HG02981 (cell line): Measurements from ENCODE around the gene CDK5RAP3.
"Not testable (repeated sequence)": the region's sequence is repeated elsewhere in the genome, so short reads cannot be mapped to it uniquely, and the experiment has no call there.

Source experiments
- ATAC-seq: cut with Tn5 transposase; IDR thresholded peaks from one replicate; pipeline ENCODE4 v1.9.1; 2021; ENCODE audit warnings: mild to moderate bottlenecking, moderate library complexity; ENCODE audit not compliant: unreplicated experiment

Gene CDK5RAP3

DNA sequence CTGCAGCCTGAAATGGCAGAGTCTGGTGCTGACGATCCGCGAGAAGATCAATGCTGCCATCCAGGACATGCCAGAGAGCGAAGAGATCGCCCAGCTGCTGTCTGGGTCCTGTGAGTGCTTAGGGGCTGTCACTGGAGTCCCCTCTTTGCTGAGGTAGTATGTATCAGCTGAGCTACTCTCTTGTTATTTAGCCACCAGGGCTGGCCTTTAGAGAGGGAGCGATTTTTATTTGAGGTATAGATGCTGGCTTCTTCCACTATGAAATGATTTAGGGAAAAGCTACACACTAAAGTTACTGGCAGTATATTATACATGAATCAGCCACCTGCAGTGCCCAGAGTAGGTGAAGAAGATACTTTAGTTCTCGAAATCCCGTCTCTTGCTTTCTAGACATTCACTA, 2.6 kb downstream of the CDK5RAP3 start:
- no peak for ATAC-seq

DNA sequence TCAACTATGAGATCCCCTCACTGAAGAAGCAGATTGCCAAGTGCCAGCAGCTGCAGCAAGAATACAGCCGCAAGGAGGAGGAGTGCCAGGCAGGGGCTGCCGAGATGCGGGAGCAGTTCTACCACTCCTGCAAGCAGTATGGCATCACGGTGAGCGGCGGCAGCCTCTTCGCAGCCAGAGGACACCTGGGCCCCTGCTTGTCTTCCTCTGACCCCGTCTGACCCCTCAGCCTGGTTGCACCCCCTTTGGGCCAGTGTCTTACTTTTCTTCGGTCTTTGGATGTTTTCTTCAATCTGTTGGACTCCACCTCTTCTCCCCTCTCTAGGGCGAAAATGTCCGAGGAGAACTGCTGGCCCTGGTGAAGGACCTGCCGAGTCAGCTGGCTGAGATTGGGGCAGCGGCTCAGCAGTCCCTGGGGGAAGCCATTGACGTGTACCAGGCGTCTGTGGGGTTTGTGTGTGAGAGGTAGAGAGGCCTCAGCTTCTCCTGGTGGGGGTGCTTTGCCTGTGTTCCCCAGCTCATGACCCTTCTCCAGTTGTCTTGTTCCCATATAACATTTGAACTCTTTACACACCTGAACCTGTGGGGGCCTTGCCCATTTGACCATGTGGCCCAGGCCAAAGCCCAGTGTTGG, 4.4 kb downstream of the CDK5RAP3 start:
- ATAC-seq, result no peak

DNA sequence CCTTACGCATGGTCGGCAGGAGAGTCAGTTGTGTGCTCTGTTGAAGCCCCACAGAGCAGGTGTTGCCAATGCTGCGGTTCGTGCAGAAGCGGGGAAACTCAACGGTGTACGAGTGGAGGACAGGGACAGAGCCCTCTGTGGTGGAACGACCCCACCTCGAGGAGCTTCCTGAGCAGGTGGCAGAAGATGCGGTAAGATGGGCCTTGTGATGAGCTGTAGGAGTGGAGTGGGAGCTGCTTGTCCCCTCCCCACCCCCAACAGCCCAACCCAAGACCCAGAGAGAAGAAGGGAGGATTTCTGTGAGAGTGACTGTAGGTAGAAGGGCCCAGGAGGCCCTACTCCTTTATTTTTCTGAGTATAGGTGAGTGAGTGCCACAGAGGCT, 4.9 kb downstream of the CDK5RAP3 start:
- ATAC-seq, result no peak

DNA sequence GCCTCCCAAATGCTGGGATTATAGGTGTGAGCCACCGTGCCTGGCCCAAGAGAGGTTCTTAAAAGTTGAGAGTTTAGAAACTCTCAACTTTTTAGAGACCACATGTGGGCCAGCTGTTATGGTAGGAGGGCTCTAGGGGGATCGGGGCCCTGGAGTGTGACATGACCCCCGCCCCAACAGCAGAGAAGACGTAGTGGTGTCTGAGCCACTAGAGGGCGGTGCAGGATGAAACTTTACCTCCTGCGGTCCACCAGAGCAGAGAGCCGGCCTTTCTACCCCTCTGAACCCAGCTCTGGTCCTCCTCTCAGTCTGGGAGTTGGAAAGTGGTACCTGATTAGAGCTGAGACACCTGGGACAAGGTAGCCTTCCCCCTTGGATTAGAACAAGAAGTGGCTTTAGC, 7.4 kb downstream of the CDK5RAP3 start:
- no peak for ATAC-seq

DNA sequence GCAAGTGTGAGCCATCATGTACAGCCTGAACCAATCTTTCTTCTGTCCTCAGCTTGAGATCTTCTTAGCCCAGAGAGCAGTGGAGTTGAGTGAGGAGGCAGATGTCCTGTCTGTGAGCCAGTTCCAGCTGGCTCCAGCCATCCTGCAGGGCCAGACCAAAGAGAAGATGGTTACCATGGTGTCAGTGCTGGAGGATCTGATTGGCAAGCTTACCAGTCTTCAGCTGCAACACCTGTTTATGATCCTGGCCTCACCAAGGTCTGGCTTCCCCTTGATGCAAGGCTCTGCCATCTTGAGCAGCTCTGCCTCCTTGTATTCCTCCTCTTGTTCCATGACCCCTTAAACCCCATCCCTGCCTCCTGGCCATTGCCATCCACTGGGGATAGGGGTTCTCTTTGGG, 9.6 kb downstream of the CDK5RAP3 start:
- no peak for ATAC-seq

- ATAC-seq, result no peak
Measured at GRCh38 chr17:47981462-47981861, 10.5 kb downstream of the CDK5RAP3 start.

- ATAC-seq, result no peak
Measured at GRCh38 chr17:47982091-47982617, 11.2 kb downstream of the CDK5RAP3 start.

DNA sequence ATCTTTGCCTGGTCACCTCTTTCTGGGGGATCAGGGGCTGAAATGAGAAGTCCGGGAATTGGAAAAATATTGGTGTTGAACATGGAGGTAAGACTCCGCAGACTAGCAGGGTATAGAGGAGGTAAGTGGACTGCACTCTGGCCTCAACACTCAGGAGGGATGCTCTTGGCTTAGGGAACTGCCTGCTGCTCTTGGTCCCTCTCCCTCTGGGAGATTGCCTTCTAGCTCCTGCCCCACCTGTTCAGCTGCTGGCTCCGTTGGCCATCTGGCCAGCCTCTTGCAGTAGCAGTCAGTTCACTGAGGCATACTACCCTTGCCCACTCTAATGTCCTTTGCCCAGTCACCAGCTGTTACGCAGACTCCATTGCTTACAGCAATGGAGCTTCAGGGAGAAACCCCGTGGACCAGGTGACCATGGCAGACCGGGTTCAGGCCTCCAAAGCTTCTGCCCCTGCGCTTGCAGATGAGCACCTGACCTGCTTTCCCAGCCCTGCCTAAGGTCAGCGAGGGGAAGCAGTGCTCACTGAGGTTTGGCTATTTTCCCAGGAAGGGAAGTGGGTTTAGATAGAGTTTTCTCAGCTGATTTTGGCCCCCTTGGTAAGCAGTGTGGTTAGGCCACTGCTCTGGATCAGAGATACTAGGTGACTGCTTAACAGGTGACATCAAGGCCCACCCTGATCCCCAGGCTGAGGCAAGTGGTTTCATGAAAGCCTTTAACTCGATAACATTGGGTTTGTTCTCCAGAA, 11.9 kb downstream of the CDK5RAP3 start:
- ATAC-seq, result no peak

- no peak for ATAC-seq
Measured at GRCh38 chr17:47983492-47984223, 12.7 kb downstream of the CDK5RAP3 start.

DNA sequence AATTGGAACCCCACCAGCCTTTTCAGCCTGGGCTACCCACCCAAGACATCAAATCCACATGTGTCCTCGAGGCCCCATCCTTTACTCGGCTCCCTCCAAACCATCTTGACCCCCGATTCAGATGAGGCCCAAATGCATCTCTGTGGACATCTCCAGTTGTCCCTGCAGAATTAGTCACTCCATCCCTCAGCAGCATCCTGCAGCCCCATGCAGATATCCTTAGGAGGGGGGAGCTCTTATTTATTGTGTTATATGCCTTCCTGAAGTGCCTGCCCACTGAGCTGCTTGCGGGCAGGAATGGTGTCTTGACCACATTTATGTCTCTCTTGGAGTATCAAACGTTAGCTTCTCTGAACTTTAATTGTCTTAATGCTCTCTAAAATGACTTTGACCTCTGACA, 15.6 kb downstream of the CDK5RAP3 start:
- no peak for ATAC-seq

GRCh38 chr17:47987240-47987835, 16.4 kb downstream of the CDK5RAP3 start:
- ATAC-seq, result no peak

DNA sequence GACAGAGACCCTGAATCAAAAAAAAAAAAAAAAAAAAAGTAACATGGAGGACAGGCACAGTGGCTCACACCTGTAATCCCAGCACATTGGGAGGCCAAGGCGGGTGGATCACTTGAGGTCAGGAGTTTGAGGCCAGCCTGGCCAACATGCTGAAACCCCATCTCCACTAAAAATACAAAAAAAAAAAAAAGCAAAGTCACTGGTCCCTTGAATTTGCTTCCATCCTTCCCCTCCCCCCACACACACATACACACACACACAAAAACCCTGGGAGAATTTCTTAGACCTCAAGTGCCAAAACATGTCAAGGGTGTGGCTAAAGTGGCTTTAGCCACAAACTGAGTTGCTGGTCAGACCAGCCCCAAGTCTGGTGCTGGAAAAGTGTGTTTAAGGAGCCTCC, 17.5 kb downstream of the CDK5RAP3 start:
- not testable (repeated sequence) for ATAC-seq

GRCh38 chr17:47989159-47989558, 18.2 kb downstream of the CDK5RAP3 start:
- ATAC-seq, result no peak

DNA sequence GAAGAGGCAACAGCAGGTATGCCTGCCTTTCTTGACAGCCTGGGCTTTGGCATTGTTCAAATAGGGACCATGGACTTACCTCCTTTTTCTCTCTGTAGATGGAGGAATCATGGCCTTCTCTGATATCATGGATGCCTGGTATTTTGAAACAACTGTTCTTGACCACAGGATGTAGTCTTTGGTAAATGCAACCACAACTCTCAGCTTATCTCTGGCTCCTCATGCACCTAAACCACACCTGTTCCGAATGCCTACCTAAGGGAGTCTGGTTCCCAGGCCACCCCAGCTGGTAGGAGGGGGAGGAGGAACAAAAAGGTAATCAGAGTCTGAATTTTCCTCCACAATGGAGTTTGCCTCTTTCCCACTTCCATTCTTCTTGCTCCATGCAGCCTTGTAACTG, 18.8 kb downstream of the CDK5RAP3 start:
- no peak for ATAC-seq

DNA sequence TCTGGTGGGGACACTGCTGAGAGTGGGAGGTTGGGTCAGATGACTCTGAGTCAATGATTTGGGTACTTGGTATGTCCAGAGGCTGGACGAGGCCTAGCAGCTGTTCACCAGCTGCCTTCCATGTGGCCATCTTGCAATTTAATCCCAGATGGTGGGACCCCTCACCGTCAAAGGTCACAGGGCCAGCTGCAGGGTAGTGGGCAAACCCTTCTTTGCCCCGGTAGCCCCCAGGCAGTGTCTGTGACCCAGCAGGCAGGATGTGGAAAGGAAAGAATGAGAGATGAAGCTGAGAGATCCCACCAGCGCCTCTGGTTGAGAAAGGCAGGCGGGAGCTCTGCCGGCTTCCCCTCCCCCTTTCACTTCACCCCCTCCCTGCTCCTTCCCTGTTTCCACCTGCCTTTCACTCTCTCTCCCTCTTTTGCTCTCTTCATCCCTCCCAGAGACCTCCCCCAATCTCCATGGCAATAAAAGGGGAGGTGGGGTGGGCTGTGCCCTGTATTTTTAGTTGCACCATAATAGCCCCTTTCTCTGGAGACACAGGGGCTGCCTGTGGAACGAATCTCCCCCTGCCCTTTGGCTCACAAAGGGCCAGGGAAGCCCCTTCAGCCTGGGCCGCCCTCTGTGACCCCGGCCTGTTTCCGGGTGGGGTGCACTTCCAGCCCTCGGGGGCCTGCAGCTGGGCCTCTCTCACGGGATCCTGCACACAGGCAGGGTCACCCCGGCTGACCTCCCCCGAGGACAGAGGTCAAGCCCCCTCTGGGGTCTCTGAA, 20.2 kb downstream of the CDK5RAP3 start:
- no peak for ATAC-seq

DNA sequence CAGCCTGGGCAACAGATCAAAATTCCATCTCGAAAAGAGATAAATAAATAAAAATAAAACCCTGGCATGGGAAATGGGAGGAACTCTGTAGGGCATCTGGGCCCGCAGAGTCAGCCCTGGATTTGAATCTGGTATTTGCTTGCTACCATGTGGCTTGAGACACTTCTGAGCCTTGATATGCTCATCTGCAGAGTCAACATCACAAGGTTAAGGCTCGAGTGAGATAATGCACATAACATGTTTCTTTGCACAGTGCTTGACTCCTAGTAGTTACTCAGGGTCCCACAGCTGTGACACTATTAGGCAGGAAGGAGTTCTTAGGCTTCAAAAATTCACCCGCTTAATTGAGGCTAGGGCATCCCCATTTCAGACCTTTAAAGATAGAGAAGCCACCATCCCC, 21.3 kb downstream of the CDK5RAP3 start:
- no peak for ATAC-seq

- no peak for ATAC-seq
Measured at GRCh38 chr17:47993031-47993564, 22.2 kb downstream of the CDK5RAP3 start.

DNA sequence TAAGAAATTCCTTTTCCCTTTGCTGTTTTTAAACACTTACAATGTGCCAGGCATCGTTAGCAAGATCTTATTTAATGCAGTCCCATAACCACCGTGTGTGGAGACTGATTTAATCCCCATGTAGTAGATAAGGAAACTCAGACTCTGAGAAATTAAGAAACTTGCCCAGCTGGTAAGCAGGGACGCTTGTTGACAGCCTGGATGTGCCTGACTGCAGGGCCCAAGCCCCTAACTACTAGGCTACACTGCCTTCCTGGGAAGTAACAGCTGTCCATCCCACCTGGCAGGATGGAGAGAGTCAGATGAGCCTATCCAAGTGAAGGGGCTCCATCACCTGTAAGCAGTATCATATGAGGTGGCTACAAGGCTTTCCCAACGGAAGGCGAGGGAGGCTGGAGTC, 23.1 kb downstream of the CDK5RAP3 start:
- no peak for ATAC-seq

DNA sequence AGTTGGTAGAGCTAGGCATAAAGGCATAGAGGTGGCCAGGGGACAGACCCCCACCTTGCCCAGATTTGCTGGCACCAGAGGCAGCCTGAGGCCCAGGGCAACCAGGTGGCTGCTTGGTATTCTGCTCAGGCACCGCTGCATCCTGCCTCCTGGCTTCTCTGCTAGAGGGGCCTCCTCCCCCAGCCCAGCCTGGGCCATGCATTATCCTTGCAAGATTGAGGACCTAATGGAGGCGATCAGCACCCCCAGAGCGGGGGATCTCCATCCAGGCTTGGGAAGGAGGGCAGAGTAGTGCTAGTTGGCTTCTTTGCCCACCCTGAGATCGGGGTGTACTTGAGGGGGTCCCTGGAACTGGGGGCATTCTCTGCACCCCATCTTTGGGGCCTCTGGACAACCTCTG, 23.8 kb downstream of the CDK5RAP3 start:
- ATAC-seq, result no peak

DNA sequence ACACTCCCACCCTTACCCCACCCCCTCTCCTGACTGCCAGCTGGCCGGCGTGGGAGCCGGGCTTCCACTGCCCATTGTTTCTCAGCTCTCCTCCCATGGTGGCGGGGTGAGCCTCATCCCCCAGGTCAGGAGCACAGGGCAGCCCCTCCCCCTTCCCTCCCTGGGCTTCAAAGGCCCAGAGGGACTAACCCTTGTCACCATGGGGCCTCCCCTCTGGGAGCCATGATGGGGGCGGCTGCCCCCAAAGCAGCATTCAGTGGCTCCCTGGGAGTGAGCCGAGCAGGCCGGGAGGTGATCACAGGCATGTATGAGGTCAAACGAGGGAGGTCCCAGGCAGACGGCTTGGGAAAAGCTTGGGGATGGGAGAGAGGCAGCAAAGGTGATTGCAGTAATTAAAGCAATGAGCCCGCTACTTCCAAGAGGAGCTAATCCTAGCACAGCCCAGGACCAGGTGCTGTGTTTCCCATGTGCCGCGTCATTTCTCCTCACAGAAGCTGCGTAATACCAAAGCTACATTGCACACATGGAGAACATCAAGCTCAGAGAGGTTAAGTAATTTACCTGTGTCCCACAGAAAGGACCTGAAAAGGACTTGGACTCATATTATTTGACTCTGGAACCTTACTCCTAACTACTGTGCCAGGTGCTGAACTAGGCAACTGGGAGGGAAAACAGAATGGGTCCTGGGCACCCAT, 24.5 kb downstream of the CDK5RAP3 start:
- ATAC-seq, result no peak
